Activated CD4-positive, CD25-positive, alpha-beta regulatory T cell treated with anti-CD3 and anti-CD28 coated beads, Interleukin-2, amount 50 U/mL, for 16 hours (primary cell): ENCODE measurements around the gene IRF2BPL.

ENCODE experiments used
- DNase-seq: peaks from one replicate; pipeline ENCODE4 v3.0.0-alpha.2; 2020; ENCODE audit warnings: low read depth, low spot score

The IRF2BPL gene

DNA sequence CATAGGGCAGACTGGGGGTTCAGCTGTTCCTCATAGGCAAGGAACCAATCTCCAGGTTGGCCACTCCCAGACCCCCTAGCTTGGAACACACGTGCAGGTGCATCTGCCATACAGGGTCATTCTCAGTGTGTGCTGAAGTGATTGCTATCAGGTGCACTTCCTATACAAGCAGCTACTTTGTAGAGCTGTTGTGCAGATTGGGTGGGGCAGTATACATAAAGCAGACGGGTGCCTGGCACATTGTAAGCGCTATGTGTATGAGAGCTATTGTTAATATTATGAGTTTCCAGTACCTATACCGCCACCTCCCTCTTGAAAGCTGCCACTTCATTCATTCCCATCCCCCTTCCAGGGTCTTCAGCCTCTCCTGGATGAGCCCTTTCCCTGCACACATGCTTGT, 17.3 kb downstream of the IRF2BPL start:
- DNase-seq = no peak

DNA sequence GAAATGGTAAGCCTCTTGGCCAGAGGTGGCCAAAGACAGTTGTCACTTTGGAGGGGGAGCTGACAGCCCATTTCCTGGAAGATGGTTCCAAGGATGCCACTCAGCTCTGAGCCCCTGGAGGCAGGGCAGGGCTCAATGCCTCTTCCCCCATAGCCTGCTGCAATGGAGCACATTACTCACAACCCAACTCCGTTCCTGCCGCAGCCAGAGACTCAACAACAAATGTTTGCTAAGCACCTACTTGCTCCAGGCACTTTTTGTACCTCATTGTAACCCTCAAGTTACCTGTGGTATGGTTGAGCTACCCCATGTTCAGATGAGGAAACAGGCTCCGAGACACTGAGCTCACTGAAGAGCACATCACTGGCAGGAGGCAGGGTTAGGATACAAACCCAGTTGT, 19.5 kb downstream of the IRF2BPL start:
- no peak for DNase-seq

DNA sequence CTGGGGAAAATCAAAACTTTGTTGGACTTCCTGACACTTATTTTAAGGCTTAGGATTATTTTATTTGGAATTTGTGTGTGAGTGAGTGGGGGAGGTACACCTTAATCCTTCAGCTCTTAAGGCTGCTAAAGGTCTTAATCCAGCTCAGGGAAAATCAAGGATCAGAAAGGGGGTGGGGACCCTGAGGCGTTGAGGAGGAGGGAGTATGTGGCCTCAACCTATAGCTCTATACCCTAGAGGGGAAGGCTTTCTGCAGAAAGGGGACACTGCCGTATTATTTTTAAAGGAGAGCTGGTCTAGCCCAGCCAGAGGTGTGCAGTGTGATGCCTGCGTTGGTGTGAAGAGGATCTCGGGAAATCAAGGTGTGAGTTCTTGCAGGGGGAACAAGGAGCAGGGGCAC, 20.0 kb downstream of the IRF2BPL start:
- no peak for DNase-seq

DNA sequence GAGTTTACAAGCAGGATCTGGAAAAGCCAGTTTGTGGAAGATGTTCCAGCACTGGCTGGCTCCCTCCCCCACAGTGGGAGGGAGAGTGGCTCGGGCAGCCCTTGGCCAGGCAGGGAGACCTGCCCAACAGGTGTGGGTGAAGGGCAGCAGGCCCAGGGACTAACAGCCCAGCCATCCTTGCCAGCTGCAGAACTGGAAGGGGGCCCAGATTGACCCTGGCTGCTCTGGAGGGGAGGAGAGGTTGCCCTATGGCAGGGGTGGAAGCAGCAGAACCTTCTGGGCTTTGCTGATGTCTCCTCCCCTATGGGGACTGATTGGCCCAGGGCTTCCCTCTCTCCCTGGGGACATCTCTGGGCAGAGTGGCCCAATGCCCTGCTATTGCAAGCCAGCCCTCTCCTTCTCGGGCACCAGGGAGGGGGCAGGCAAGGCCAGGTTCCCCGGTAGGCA, 20.5 kb downstream of the IRF2BPL start:
- no peak for DNase-seq

DNA sequence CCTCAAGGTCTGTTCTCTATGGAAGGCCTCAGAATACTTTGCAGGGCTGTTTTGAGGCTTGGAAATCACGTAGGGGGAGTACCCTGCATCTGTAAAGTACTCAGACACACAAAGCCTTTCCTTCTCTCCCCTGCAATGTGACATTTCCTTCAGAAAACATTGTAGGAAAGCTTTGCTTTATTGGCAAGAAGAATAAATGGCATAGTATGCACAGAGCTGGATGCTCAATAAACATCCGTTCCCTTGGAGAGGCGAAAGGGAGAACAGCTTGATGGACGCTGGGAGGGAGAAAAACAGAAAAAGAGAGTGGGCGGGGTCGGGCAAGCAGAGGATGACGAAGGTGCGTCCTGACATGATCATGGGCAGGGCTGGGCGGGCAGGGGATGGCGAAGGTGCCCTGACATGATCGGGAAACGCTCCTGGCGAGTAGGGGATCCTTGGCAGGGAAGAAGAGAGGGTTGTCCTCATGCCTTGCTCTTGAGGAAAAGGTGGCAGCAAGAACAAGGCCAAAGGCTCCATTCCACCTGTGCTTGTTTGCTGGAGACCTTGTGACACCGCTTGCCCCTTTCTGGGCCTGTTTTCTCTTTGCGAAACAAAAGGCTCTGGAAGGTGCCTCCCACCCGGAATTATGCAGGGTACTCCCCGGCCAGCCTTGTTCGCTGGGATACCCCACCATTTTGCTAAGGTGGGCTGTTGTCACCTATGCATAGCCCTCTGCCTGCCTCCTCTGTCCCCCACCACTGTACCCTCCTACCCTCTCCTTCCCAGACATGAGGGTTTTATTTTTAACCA, 21.1 kb downstream of the IRF2BPL start:
- no peak for DNase-seq

DNA sequence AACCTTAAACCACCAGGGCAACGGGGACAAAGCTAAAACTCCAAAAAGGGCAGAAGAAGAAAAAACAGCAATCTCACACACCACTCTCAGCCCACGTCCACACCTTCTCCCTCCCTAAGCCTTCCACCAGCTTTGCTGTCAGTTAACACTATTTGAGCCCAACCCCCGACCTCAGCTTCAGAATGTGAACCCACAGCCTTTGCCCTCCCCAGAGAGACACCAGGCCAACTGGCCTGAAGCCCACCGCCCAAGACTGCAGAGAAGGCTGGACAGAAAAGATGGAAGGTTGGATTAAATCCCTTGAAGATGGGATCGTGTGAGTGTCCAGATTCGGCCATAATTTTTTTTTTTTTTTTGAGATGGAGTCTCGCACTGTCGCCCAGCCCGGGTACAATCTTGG, 22.4 kb downstream of the IRF2BPL start:
- no peak for DNase-seq

DNA sequence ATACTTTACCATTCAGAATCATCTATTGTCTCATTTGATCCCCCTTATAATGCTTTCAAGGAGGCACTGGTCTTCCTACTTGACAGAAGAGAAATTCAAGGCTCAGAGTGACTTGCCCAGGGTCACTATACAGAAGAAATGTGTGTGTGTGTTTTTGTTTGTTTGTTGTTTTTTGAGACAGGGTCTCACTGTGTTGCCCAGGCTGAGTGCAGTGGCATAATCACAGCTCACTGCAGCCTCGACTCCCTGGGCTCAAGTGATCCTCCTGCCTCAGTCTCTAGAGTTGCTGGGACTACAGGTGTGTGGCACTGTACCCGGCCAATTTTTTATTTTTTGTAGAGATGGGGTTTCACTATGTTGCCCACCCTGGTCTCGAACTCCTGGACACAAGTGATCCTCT, 22.9 kb downstream of the IRF2BPL start:
- no peak for DNase-seq

DNA sequence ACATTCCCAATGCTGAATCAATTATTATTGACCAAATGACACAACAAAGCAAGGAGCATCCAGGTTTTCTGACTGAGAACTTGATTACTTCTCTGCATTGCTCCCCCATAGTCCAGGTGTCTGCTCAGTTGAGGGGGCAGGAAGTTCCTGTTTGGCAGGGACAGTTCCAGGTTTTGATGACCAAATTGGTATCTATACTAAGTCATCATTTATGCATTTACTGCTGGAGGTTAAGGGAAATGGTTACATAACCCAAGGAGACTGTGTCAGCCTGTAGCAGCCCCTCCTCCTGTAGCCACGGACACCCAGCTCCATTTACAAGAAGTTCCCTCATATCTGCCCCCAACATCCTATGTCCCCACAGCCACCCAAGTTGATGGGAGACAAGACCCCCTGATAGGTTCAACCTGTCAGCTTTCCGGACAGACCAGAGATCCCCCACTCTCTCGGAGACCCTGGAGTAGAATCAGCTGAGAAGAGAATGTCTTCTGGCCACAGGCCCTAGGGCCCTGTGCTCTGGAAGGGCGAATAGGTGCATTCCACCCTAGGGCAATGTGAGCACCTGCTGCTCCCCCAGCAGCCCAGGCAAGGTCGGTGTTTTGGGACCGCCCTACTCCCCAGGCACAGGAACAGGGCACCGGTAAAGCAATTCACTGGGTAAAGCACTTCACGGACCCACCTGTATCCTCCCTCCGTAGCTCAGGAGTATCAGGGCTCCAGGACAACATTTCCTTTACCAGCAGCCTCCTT, 23.6 kb downstream of the IRF2BPL start:
- DNase-seq = no peak

DNA sequence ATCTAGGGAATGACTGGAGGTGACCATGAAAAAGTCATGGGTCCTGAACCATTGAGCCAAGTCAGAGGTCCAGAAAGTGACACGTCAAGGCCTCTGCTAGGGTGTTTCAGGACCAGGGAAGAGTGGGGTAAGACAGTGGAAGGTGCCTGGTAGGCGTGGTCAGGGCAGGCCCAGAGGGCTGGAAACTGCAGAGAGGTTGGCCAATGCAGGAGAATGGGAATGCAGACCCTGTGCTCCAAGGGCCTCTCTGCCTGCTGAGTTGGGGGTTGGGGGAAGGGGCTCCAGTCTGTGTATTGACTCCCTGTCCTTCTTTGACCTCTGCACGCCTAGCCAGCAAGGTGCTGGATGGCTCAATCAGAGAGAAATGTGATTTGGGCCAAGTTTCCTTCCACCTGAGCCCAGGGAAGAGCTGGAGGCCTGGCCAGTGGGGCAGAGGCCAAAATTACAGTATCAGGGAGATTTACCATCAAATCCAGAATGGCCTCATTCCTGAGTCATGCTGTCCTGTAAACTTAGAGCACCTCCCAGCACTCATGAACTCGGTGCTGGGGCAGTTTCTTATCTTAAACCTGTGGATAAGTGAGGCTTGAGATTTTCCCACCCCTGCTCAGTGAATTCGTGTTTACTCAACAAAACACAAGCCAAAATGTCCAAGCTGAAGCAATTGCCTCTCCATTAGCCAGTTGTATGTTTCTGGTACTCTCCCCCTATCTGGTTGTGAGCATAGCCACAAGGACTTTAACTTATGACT, 24.4 kb downstream of the IRF2BPL start:
- no peak for DNase-seq

DNA sequence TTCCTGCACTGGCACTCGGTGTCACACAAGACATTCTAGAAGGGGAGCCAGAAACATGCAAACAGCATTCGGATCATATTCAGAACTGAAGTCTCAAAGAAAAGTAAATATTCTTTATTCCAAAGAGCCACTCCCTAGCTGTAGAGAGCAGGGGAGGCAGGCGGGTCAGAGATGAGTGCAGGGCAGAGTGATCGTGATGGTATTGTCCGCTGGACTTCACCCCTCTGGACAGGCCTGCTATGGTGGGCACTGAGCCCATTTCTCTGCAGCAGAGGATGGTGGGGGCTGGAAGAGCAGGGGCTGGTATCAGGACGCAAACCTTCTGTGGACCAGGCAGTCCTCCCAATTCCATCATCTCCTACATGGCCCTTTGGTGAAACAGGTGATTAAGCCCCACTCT, 25.6 kb downstream of the IRF2BPL start:
- DNase-seq = no peak

DNA sequence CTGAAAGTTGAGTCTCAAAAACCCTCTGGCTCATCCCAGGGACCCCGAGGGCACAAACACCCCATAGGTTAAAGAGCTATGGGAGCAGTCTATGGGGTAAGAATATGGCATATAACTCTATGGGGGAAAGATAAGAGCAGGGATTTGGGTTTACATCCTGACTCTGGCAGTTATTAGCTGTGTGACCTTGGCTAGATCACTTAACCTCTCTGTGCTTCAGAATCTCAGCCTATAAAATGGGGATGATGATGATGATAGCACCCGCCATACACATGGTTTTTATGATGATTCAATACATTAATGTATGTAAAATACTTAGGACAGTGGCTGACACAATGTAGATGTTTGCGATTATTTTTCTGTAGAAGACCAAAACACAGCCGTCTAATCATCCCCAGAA, 26.2 kb downstream of the IRF2BPL start:
- DNase-seq = no peak

DNA sequence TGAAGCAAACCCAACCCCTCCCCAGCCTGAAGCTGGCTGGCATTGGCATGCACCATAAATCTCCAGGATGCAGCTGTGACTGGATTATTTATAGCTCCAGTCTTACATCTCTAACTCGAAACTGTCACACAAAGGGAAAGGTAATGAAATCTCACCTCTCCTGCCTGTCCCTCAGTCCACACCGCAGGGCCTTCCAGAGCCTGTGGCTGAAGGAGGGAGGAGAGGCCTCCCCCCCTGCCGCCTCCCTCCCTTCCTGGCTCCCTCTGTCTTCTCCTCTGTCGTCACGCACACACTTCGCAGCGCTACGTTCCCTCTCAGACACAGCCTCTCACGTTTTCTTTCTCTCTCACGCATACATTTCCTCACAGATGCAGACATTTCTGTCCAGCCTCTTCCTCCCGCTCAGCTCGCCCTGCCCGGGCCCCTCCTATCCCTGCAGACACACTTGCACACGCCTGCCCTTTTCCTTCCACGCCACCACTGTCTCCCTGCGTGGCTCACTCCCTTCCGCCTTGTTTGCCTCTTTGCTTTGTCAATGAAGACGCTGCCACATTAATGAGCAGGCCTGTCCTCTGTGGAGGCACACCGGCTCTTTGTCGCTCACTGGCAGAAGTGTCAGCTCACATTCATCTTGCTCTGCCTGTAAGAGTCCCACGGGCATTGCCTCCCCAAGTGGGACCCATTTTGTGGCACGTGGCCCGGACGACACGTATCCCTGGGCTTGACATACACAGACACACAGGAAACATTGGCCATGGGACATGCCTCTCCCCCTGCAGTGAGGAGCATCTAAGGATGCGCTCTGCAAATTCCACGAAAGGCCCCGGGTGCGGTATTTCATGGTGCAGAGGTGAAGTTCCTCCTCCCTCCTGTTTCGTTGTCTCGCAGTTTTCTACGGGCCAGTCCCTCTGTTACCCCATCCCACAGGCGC, 27.9 kb downstream of the IRF2BPL start:
- DNase-seq = no peak

DNA sequence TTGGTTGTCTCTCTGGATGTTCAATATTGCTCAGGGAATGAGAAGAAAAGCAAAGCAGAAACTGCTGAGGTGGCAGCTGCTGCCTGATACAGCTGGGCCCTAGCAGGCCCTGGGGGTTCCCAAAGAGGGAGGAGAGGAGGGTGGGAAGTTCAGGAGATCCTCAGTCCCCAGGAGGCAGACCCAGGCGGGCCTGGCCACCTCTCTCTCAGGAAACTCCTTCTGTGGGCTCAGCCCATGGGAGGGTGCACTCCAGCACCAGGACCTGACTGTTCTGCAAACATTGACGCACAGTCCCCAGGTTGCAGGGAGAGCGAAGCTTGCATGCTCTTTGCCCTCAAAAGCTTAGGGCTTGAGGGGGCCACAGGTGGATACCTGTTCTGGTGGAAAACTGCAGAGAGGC, 29.6 kb downstream of the IRF2BPL start:
- DNase-seq = no peak

DNA sequence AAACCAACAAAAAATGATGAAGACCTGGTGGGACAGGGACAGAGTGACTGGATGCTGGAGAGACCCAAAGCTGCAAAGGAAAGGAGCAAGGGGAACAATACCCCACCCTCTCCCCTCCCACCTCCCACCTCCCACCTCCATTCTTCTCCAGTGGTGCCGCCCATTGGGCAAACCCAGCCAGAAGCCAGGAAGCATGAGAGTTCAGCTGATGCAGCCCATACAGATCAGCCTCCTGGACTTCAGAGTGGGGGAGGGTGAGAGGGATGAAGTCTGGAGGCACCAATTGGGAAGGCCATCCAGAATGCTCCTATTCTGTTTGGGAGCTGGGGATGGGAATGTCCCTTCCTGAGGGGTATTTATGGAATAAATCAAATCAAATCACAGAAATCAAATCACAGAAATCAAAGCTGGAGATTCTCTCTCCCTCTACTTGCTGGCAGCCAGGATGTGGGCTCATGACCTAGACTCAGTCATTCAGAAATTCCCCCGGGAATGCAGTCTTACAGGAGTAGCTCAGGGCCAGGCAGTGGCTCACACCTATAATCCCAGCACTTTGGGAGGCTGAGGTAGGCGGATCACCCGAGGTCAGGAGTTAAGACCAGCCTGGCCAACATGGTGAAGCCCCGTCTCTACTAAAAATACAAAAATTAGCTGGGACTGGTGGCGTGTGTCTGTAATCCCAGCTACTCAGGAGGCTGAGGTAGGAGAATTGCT, 31.1 kb downstream of the IRF2BPL start:
- DNase-seq = no peak

DNA sequence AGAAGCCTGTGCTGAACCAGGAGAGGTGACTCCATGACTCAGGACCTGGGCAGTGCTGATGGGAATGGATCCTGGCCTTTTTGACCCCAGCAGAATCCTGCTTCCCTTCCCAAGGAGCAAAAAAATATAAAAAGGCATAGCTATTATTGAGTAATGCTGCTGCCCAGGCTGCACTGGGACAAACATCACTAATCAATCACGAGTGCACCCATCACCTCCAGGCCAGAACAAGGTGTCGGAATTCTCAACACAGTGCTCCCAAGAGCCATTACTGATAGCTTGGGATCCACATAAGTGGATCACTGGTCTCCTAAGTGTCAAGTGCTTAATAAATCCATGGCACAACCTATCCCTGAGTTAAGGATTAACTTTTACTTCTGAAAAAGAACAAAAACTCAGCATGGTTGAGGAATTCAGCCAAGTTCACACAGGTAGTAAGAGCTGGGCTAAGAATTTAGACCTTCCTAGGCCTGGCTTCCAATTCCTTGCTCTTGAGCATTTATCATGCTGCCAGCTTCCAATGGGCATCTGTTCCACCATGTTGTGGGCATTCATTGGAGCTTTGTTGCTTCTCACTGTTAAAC, 31.9 kb downstream of the IRF2BPL start:
- DNase-seq = no peak

DNA sequence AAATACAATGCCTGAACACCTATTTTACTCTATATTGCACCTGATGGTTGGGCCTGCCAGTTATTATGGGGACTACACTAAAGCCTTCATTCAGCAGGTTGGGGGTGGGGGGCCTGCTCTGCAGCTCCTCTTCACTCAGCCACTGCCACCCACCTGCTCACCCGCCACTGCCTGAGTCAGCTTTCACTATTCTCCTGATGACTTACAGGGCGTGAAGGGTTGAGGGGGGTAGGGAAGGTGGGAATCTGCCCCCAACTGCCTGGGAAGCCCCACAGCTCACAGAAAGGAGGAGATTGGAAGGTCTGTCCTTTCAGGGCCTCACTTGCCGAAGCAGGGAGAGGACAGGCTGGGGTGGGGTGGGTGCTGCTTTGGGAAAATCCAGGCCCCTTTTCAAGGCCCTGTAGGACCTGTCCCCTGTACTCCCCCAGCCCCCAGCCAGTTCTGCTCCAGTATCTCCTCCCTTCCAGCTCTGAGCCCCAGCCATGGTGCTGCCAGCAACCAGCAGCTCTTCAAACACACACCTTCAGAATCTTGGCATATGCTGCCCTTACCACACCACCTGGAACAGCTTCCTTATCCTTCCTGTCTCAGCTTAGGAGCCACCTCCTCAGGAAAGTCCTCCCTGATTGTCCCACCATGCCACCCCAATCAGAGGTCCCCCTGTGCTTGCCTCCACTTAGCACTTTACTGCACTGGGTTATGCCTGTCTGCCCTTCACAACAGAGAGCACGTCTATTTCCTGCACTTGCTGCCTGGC, 33.1 kb downstream of the IRF2BPL start:
- no peak for DNase-seq

DNA sequence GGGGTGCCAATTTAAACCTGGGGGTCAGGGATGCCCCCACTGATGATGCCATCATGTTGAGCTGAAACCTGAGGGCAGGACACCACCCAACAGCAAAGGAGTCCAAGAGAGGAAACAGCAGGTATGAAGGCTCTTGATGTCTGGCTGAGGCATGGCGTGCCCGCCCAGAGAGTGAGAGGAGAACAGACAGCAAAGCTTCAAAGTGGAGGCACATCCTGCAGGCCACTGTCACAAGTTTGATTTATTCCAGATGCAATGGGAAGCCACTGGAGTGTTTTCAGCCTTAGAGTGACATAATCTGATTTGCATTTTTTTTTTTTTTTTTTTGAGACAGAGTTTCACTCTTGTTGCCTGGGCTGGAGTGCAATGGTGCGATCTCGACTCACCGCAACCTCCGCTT, 34.8 kb downstream of the IRF2BPL start:
- no peak for DNase-seq

DNA sequence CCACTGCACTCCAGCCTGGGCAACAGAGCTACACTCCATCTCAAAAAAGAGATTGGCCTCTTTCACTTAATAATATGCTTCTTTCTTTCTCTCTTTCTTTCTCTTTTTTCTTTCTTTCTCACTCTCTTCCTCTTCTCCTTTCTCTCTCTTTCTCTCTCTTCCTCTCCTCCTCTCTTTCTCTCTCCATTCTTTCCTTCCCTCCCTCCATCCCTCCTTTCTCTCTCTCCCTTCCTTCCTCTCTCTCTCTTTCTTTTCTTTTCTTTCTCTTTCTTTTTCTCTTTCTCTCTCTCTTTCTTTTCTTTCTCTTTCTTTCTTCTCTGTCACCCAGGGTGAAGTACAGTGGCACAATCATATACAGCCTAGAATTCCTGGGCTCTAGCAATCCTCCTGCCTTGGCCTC, 38.4 kb downstream of the IRF2BPL start:
- DNase-seq = no peak

DNA sequence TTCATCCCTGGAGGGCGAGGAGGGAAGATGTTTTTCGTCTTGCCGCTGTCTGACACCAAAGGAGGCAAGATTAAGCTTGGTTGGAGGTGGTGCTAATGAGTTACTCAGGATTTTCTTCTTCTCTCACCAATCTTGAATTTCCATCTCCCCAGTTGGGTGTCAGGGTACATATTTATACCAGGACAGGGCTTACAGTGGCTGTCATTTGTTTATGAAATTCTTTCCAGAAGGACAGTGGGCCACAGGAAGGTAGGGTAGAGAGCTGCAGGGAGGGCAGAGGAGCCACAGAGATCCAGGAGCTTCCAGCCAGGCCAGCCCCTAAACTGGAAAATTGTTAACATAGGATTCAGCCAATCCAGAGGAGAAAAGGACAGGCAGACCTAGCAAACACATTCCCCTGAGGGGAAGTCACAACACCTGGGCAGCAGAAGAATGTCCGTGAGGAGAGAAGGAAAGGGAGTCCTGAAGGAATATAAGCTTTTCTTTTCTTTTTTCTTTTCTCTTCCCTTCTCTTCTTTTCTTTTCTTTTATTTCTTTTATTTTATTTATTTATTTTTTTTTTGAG, 40.5 kb downstream of the IRF2BPL start:
- DNase-seq = no peak
